NCI-H510A (cell line): ENCODE results near the gene ROPN1B.
"Not testable (repeated sequence)": the region's sequence is repeated elsewhere in the genome, so short reads cannot be mapped to it uniquely, and the experiment has no call there.

Experiments
- DNase-seq: peaks from one replicate; lab custom pipeline; 2025; lab: John Stamatoyannopoulos, UW

Gene ROPN1B

GRCh38 chr3:125958511-125959316 lies 10.3 kb upstream of the ROPN1B start:
- DNase-seq = no peak

- DNase-seq = no peak
Measured at GRCh38 chr3:125959317-125960065, 9.5 kb upstream of the ROPN1B start.

GRCh38 chr3:125960066-125960424 lies 8.9 kb upstream of the ROPN1B start:
- no peak for DNase-seq

GRCh38 chr3:125960456-125961288 lies 8.3 kb upstream of the ROPN1B start:
- DNase-seq = no peak

- no peak for DNase-seq
Measured at GRCh38 chr3:125961289-125961589, 7.7 kb upstream of the ROPN1B start.

- DNase-seq = not testable (repeated sequence)
Measured at GRCh38 chr3:125963834-125964233, 5.1 kb upstream of the ROPN1B start.

- DNase-seq = no peak
Measured at GRCh38 chr3:125965505-125965904, 3.5 kb upstream of the ROPN1B start.

GRCh38 chr3:125967156-125967555 lies 1.8 kb upstream of the ROPN1B start:
- DNase-seq = no peak

- not testable (repeated sequence) for DNase-seq
Measured at GRCh38 chr3:125968121-125968520, 857 bp upstream of the ROPN1B start.

- DNase-seq = not testable (repeated sequence)
Measured at GRCh38 chr3:125971997-125972944, 3.3 kb downstream of the ROPN1B start.

- DNase-seq = not testable (repeated sequence)
Measured at GRCh38 chr3:125975245-125976002, 6.4 kb downstream of the ROPN1B start.

GRCh38 chr3:125976003-125976390 lies 7.0 kb downstream of the ROPN1B start:
- not testable (repeated sequence) for DNase-seq

GRCh38 chr3:125977104-125977503 lies 8.1 kb downstream of the ROPN1B start:
- DNase-seq = not testable (repeated sequence)

GRCh38 chr3:125984951-125985350 lies 16.0 kb downstream of the ROPN1B start:
- not testable (repeated sequence) for DNase-seq

GRCh38 chr3:125990253-125990970 lies 21.4 kb downstream of the ROPN1B start:
- DNase-seq = peak; percentile 65

GRCh38 chr3:125996751-125997150 lies 27.8 kb downstream of the ROPN1B start:
- not testable (repeated sequence) for DNase-seq

- DNase-seq = no peak
Measured at GRCh38 chr3:126002189-126002588, 33.2 kb downstream of the ROPN1B start.

- no peak for DNase-seq
Measured at GRCh38 chr3:126003447-126004190, 34.6 kb downstream of the ROPN1B start.

- DNase-seq = no peak
Measured at GRCh38 chr3:126004217-126004616, 35.2 kb downstream of the ROPN1B start.
